Kidney epithelial cell (primary cell): Measurements from ENCODE around the gene MYO3B. TPM values are rescaled to one million over a fixed set of nuclear protein-coding genes. Genes with fewer than 3 reads are reported as not detected.

ENCODE experiments used
- DNase-seq: peaks from one replicate; pipeline ENCODE4 v3.0.0-alpha.2; 2010; ENCODE audit warnings: low read depth
- H3K27me3 ChIP-seq: 2 replicates; pipeline ENCODE4 v1.6.0; 2011; ENCODE audit warnings: low read length; ENCODE audit not compliant: control insufficient read depth, insufficient read depth
- H3K36me3 ChIP-seq: 2 replicates; pipeline ENCODE4 v1.5.1; 2011; ENCODE audit warnings: low read length; ENCODE audit not compliant: control insufficient read depth, insufficient read depth
- H3K4me3 ChIP-seq: 2 replicates; pipeline ENCODE4 v1.5.1; 2011; ENCODE audit warnings: low read depth, mild to moderate bottlenecking, control low read depth, low read length
- total RNA-seq: library from RNA; depleted of rRNA; stranded (reverse); fragments of >200 nt; gene quantifications from 2 replicates; pipeline ENCODE4 v1.2.3, GENCODE V29; 2015
- TF ChIP-seq, protein P1 (sequence below): IDR thresholded peaks from 2 replicates; pipeline ENCODE4 v1.5.1; 2011; ENCODE audit warnings: mild to moderate bottlenecking, moderate library complexity, low read length, control low read depth, inconsistent platforms; ENCODE audit not compliant: insufficient read depth, poor library complexity, severe bottlenecking

The MYO3B gene
- total RNA-seq, 1 donor from 2014 or later: 1.1 TPM

GRCh38 chr2:170301626-170302025, 123.7 kb downstream of the MYO3B start:
- Histone ChIP-seq H3K4me3 (no peak overlapping the region), H3K27me3 (no peaks in the 10 kb centered on the region), H3K36me3 (no peaks in the 10 kb centered on the region)
- no peak for DNase-seq
- TF ChIP-seq, protein P1, sequence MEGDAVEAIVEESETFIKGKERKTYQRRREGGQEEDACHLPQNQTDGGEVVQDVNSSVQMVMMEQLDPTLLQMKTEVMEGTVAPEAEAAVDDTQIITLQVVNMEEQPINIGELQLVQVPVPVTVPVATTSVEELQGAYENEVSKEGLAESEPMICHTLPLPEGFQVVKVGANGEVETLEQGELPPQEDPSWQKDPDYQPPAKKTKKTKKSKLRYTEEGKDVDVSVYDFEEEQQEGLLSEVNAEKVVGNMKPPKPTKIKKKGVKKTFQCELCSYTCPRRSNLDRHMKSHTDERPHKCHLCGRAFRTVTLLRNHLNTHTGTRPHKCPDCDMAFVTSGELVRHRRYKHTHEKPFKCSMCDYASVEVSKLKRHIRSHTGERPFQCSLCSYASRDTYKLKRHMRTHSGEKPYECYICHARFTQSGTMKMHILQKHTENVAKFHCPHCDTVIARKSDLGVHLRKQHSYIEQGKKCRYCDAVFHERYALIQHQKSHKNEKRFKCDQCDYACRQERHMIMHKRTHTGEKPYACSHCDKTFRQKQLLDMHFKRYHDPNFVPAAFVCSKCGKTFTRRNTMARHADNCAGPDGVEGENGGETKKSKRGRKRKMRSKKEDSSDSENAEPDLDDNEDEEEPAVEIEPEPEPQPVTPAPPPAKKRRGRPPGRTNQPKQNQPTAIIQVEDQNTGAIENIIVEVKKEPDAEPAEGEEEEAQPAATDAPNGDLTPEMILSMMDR: no peak

DNA sequence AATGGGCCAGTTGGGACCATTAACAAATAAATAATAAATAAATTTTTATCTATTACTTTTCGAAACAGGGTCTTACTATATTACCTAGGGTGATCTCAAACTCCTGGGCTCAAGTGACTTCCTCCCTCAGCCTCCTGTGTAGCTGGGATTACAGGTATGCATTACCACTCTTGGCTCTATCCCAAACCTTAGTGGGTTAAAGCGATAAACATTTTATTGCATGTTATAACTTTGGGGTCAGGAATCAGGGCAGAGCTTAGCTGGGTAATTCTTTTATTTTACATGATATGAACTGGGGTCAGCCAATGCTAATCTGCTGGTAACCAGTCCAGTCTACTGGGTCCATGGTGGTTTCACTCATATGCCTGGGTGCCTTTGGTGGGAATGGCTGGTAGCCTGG, 127.8 kb downstream of the MYO3B start:
- no peak for DNase-seq
- Histone ChIP-seq H3K27me3 (no peaks in the 10 kb centered on the region), H3K36me3 (no peaks in the 10 kb centered on the region), H3K4me3 (no peak overlapping the region)
- TF ChIP-seq, protein P1: no peak

DNA sequence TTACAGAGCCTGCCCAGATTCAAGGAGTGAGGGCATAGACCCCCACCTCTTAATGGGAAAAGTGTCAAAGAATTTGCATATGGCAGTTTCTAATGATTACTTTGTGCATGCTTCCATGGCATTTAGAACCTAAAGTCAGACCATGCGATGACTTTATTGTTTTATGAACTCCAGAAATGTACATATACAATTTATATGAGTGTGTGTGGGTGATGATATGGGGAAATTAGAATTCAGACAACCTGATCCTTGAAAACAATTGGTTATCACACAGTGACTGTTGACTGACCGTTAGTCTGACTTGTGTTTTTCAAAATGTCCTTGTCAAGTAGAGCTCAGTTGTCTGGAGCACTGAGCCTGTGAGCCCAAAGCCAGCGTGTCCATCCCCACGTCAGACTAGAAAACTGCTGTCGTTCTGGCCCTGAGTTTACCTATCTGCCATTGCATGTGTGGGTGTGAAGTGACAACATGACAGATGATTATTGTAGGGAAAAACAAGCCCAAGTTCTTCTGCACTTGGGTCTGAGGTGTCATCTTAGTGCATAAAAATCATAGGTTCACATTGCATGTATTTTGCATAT, 128.4 kb downstream of the MYO3B start:
- Histone ChIP-seq H3K36me3 (no peaks in the 10 kb centered on the region), H3K4me3 (no peak overlapping the region), H3K27me3 (no peaks in the 10 kb centered on the region)
- TF ChIP-seq, protein P1: no peak
- DNase-seq: no peak

DNA sequence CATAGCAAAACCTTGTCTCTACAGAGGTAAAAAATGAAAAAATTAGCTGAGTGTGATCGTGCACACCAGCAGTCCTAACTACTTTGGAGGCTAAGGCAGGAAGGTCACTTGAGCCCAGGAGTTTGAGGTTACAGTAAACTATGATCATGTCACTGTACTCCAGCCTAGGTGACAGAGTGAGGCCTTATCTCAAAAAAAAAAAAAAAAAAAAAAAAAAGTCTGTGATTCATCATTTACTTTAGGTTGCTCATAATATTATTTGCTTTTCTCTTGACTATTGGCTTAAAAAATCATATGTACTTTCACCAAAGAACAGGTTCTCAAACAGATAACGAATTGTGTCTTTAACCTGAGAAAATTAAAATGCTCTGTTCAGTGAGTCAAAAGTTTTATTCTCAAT, 129.1 kb downstream of the MYO3B start:
- Histone ChIP-seq H3K36me3 (no peaks in the 10 kb centered on the region), H3K4me3 (no peak overlapping the region), H3K27me3 (no peaks in the 10 kb centered on the region)
- TF ChIP-seq, protein P1: no peak
- DNase-seq: no peak

DNA sequence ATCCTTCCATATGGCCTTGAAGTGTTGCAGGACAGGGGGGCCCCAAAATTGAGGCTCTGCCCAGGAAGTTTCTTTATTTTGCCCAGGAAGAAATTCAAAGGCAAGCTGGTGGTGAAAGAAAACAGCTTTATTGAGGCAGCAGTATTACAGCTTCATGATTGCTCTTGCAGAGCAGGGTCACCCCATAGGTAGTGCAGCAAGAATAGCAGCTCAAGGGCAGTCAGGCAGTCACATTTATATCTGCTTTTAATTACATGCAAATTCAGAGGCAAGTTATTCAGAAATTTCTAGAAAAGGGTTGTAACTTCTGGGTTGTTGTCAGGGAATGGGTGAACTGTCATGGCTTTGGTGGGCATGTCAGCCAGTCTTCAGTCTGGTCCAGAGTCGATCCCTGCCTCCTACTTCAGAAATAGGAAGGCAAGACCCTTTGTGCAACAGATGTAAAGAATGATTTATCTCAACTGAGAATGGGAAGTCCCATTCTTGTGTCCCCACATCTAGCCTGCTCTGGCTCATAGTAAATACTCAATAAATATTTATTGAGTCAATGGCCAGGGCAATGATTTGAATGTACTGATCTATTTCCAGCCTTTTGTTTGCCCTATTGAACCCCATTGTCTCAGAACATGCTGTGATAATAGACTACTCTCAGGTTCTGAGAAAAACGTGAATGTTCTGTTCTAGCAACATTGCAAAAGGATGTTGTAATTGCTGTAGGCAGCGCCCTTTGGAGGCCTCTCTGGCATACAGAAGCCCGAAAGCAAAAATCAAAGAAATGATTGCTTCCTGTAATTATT, 129.8 kb downstream of the MYO3B start:
- no peak for DNase-seq

More for the DNA sequence above, 129.8 kb downstream of the MYO3B start:
- no peaks in the 10 kb centered on the region for H3K27me3 ChIP-seq
- no peaks in the 10 kb centered on the region for H3K36me3 ChIP-seq
- no peak overlapping the region for H3K4me3 ChIP-seq
- TF ChIP-seq, protein P1: no peak
